Common myeloid progenitor, CD34-positive (primary cell): Measurements from ENCODE around the gene EPB41L2.
A peak's percentile ranks its signal among the peaks of the same experiment; 100 is the strongest.

Source experiments
- CTCF ChIA-PET: fragments of 350-600 bp; sonication (Branson Sonifier 250); formaldehyde crosslinking; loops from one replicate; lab custom pipeline; 2021; ENCODE audit warnings: antibody characterized with exemption; lab: Charles Lee
- POLR2A ChIA-PET: fragments of 350-600 bp; sonication (Branson Sonifier 250); formaldehyde crosslinking; loops from one replicate; lab custom pipeline; 2021; ENCODE audit warnings: antibody characterized with exemption; lab: Charles Lee
- DNase-seq, 3 donors: peaks; one replicate each; pipeline versions ENCODE4 v3.0.0 to v3.0.0-alpha.2; 2013
- H3K27ac ChIP-seq, 2 experiments: 1 replicate in 1 of 2; 2 replicates in 1 of 2; pipeline ENCODE4 v1.7.0; 2013; ENCODE audit warnings: inconsistent platforms in 2 of 2, low read length in 2 of 2, mild to moderate bottlenecking in 2 of 2, low read depth in 1 of 2, moderate library complexity in 1 of 2; ENCODE audit not compliant: severe bottlenecking in 2 of 2, insufficient read depth in 1 of 2, poor library complexity in 1 of 2
- H3K27me3 ChIP-seq, 5 experiments: replicated peaks in 2 of 5; 1 replicate in 3 of 5; 2 replicates in 2 of 5; pipeline versions ENCODE4 v1.6.1 to v1.7.0; 2013; ENCODE audit warnings: low read length in 4 of 5, mild to moderate bottlenecking in 2 of 5, moderate library complexity in 2 of 5, inconsistent platforms in 1 of 5; ENCODE audit not compliant: insufficient read depth in 5 of 5, control insufficient read depth in 4 of 5
- H3K36me3 ChIP-seq, 4 experiments: 1 replicate in 2 of 4; 2 replicates in 2 of 4; pipeline versions ENCODE4 v1.6.1 to v1.7.0; 2013; ENCODE audit warnings: low read length in 3 of 4, control low read depth in 1 of 4, mild to moderate bottlenecking in 1 of 4; ENCODE audit not compliant: control insufficient read depth in 4 of 4, insufficient read depth in 4 of 4
- H3K4me1 ChIP-seq, 4 experiments: 1 replicate in 3 of 4; 2 replicates in 1 of 4; pipeline versions ENCODE4 v1.6.1 to v1.7.1; 2013; ENCODE audit warnings: low read length in 3 of 4, mild to moderate bottlenecking in 3 of 4, control low read depth in 1 of 4, inconsistent platforms in 1 of 4, moderate library complexity in 1 of 4; ENCODE audit not compliant: control insufficient read depth in 4 of 4, insufficient read depth in 4 of 4; ENCODE audit errors: control extremely low read depth in 1 of 4
- H3K4me3 ChIP-seq, 7 experiments: 1 replicate in 4 of 7; 2 replicates in 3 of 7; pipeline versions ENCODE4 v1.5.1 to v1.7.0; 2013; ENCODE audit warnings: mild to moderate bottlenecking in 7 of 7, low read length in 6 of 7, moderate library complexity in 6 of 7, inconsistent platforms in 2 of 7, low read depth in 2 of 7, control low read depth in 1 of 7; ENCODE audit not compliant: insufficient read depth in 4 of 7, control insufficient read depth in 1 of 7; ENCODE audit errors: extremely low read depth in 1 of 7
- H3K9me3 ChIP-seq, 5 experiments: 1 replicate in 4 of 5; 2 replicates in 1 of 5; pipeline versions ENCODE4 v1.6.1 to v1.7.1; 2013; ENCODE audit warnings: low read length in 4 of 5, mild to moderate bottlenecking in 2 of 5, inconsistent platforms in 1 of 5, low read depth in 1 of 5, moderate library complexity in 1 of 5; ENCODE audit not compliant: control insufficient read depth in 4 of 5, insufficient read depth in 2 of 5; ENCODE audit errors: control extremely low read depth in 1 of 5
- WGBS: methylation state at CpG from one replicate; pipeline ENCODE4 v1.1.5; 2013; ENCODE audit not compliant: insufficient coverage; 5-methylcytosine and 5-hydroxymethylcytosine counted together

The EPB41L2 gene

DNA sequence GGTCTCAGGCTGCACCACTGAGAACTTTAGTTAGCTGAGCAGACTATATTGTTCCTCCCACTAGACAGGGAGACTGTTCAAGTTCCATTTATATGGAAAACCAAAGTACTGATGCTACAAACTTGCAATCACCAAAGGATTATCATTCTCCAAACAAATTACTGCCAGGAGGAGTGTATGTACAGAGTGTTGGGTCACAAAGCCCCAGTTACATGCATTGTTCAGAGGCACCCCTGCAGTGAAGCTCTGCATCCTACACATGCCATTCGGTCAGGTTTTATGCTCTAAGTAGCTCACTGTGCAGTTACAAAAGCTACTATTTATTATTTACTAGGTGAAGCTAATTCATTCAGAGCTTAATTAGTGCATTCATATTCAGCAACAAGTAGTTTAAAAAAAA lies 160.0 kb downstream of the EPB41L2 start:
- no peak overlapping the region for H3K4me3 ChIP-seq
- no peak overlapping the region for H3K27ac ChIP-seq
- DNase-seq, result no peak
- H3K4me1 ChIP-seq, result no peaks in the 10 kb centered on the region
- CTCF ChIA-PET, result interaction anchor here (0.9 to 1.2 kb wide), 3 partner anchors 11 to 631 kb away, joined by 4 read pairs; no protein-coding TSS in a partner anchor
- no peaks in the 10 kb centered on the region for H3K9me3 ChIP-seq
- WGBS, result no CpG with 5 or more reads among the region's 1 CpG
- H3K27me3 ChIP-seq, result no peaks in the 10 kb centered on the region
- peaks cover 0 to 14% (median 3%) of the 10 kb centered on the region in 4 experiments for H3K36me3 ChIP-seq
- POLR2A ChIA-PET, result no interaction called here

DNA sequence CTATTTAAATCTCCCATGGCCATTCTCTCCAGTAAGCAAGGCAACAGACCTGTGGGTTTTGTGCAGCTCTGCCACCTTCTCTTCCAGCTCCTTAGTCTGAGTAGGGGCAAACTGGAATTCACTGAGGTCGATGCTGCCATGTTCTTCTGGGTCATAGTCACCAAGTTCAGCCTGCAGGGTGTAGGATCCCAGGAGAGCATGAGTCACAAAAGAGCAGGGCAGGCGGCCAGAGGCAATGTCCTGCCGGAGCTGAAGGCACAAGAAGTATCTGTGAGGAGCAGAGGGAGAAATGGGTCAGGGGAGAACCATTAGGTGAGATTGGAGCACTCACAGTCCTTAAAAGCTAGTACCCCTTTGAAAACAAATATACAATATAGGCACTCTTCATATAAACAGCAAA lies 162.1 kb downstream of the EPB41L2 start:
- H3K9me3 ChIP-seq, result no peaks in the 10 kb centered on the region
- H3K27me3 ChIP-seq, result no peaks in the 10 kb centered on the region
- H3K4me3 ChIP-seq, result no peak overlapping the region
- peaks cover 0 to 19% (median 3%) of the 10 kb centered on the region in 4 experiments for H3K36me3 ChIP-seq
- H3K27ac ChIP-seq, result no peak overlapping the region
- CTCF ChIA-PET, result interaction anchor here (1.2 to 1.7 kb wide), 3 partner anchors 16 to 722 kb away, joined by 3 to 7 read pairs (median 3); no protein-coding TSS in a partner anchor
- POLR2A ChIA-PET, result no interaction called here
- DNase-seq, result no peak
- H3K4me1 ChIP-seq, result no peaks in the 10 kb centered on the region
- WGBS, result 95% methylated on average over 3 of the region's 3 CpGs

DNA sequence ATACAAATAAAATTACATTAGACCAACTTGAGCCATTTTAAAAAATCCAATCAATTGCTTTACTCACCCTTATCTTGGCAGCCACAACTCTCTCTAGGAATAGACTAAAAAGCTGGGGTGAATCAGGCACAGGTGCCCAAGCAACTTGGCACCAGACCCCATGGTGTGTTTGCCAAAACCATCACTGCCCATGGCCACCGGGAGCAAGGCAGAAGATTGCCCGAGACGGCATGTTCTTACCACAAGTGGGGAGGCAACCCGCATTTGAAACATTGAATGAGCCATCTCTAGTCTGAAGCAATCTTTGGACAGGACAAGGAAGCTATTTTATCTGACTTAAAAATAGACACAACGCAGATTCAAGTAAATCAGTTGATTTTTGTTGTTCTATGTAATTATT lies 166.8 kb downstream of the EPB41L2 start:
- WGBS, result 93% methylated on average over 4 of the region's 5 CpGs
- POLR2A ChIA-PET, result interaction anchor here (0.6 kb wide), 1 partner anchor 153 kb away, joined by 3 read pairs; no protein-coding TSS in a partner anchor
- H3K4me3 ChIP-seq, result no peak overlapping the region

DNA sequence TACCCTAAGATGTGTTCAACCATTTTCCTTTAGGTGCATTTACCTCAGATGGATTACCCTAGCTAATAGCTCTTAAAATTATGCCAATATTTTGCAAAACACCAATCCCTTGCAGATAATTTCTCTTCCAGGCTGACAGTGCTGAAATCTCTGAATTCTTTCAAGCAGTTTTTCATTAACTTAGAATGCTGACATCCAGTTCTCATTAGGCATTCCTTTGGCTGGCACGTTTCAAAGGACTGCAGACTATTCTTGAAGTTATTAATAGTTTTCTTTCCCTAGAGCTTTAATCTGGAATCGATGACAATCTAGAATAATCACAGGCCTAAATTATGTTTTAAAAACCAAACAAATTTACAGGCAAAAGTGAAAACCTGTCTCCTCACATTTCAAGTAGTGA lies 167.5 kb downstream of the EPB41L2 start:
- ChIA-PET CTCF (interaction anchor here (0.6 to 1.9 kb wide), 4 partner anchors 10 to 222 kb away, joined by 3 to 11 read pairs (median 3); no protein-coding TSS in a partner anchor), POLR2A (no interaction called here)
- Histone ChIP-seq H3K36me3 (peaks cover 0 to 25% (median under 1%) of the 10 kb centered on the region in 4 experiments), H3K4me1 (no peaks in the 10 kb centered on the region), H3K27ac (no peak overlapping the region), H3K4me3 (no peak overlapping the region), H3K9me3 (no peaks in the 10 kb centered on the region), H3K27me3 (no peaks in the 10 kb centered on the region)
- WGBS, result no CpG with 5 or more reads among the region's 2 CpGs
- no peak for DNase-seq

More for the DNA sequence above, 166.8 kb downstream of the EPB41L2 start:
- CTCF ChIA-PET, result interaction anchor here (1.0 to 1.9 kb wide), 3 partner anchors 9 to 12 kb away, joined by 3 to 11 read pairs (median 3); no protein-coding TSS in a partner anchor
- Histone ChIP-seq H3K9me3 (no peaks in the 10 kb centered on the region), H3K36me3 (peaks cover 0 to 30% (median 3%) of the 10 kb centered on the region in 4 experiments), H3K27me3 (no peaks in the 10 kb centered on the region), H3K4me1 (no peaks in the 10 kb centered on the region), H3K27ac (no peak overlapping the region)
- no peak for DNase-seq

DNA sequence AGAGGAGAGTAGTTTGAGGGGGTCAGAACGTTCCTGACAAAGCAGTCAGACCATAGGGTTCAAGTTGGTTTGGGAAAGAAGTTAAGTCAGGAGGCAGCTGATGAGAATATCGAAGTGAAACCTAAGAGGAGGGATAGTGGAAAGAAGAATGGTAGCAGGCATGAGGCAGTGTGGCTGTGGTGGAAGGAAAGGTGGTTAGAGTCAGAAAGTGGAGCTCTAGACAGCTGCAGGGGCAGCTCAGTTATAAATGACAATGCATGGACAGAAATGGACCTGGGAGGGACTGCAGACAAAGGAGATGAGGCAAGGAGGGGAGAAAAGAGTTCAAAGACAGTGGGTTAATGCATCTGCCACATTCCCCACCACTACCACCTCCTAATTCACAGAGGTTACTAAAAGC lies 169.3 kb downstream of the EPB41L2 start:
- POLR2A ChIA-PET, result no interaction called here

DNA sequence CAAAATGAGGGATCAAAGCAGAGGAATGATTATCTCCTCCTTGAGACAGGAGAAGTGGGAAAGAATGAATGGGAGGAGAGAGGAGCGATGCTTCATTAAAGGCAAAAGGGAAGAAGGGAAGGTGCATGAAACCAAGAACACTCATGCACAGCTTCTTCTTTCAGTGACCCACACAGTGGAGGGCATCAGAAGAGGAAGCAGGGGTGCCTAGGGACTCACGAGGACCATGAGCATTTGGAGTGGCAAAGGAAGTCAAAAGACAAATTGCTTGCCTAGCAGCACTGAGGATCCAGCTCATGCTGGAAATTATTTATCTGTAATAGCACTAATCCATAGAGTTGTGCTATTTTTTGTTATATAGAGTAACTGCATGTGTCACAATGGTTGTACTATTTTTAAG lies 169.8 kb downstream of the EPB41L2 start:
- DNase-seq, result peak in 2 of 3 donors; percentile 7 to 8
- no peaks in the 10 kb centered on the region for H3K4me1 ChIP-seq
- peaks cover 0 to 16% (median 2%) of the 10 kb centered on the region in 4 experiments for H3K36me3 ChIP-seq
- no peaks in the 10 kb centered on the region for H3K9me3 ChIP-seq
- POLR2A ChIA-PET, result no interaction called here
- CTCF ChIA-PET, result interaction anchor here (0.6 to 1.6 kb wide), 3 partner anchors 8 to 275 kb away, joined by 3 to 5 read pairs (median 3); no protein-coding TSS in a partner anchor
- 40% methylated on average over 1 of the region's 2 CpGs for WGBS
- H3K27me3 ChIP-seq, result no peaks in the 10 kb centered on the region
- no peak overlapping the region for H3K27ac ChIP-seq
- H3K4me3 ChIP-seq, result no peak overlapping the region

More for the DNA sequence above, 169.3 kb downstream of the EPB41L2 start:
- Histone ChIP-seq H3K4me3 (no peak overlapping the region), H3K27me3 (no peaks in the 10 kb centered on the region), H3K4me1 (no peaks in the 10 kb centered on the region), H3K27ac (no peak overlapping the region), H3K36me3 (peaks cover 0 to 17% (median 2%) of the 10 kb centered on the region in 4 experiments), H3K9me3 (no peaks in the 10 kb centered on the region)
- 100% methylated on average over 2 of the region's 2 CpGs for WGBS
- DNase-seq, result no peak
- CTCF ChIA-PET, result interaction anchor here (0.6 to 1.6 kb wide), 3 partner anchors 9 to 275 kb away, joined by 3 to 5 read pairs (median 3); no protein-coding TSS in a partner anchor

DNA sequence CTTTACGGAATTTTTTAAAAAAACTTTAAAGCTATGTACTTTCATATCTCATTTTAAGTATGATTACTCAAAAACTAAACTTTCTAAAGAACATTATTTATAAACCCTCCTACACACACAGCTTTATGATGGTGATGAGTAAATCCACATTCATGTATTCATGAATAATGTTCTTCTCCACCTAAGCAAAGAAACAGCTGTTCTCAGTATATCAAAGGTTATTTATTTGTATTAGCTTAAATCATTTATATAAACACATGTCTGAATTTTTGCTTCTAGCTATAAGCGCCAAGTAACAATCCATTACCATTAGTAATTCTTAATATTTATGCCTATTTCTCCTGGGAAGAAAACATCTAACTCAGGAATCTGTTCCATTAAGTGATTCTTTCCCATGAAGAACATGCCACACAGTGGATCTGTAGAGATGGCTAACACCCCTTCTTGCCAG lies 172.5 kb downstream of the EPB41L2 start:
- Histone ChIP-seq H3K9me3 (no peaks in the 10 kb centered on the region), H3K4me3 (no peak overlapping the region), H3K27me3 (no peaks in the 10 kb centered on the region), H3K36me3 (peaks cover 0 to 11% (median 2%) of the 10 kb centered on the region in 4 experiments), H3K4me1 (no peaks in the 10 kb centered on the region), H3K27ac (no peak overlapping the region)
- ChIA-PET CTCF (interaction anchor here (0.8 to 1.3 kb wide), 2 partner anchors 8 to 223 kb away, joined by 3 read pairs; no protein-coding TSS in a partner anchor), POLR2A (no interaction called here)
- whole genome bisulfite sequencing, result 100% methylated on average over 1 of the region's 2 CpGs
- no peak for DNase-seq
